HG03045 (cell line): ENCODE measurements around the gene MAPT.
"Not testable (repeated sequence)": the region's sequence is repeated elsewhere in the genome, so short reads cannot be mapped to it uniquely, and the experiment has no call there.

Experiments
- ATAC-seq: cut with Tn5 transposase; IDR thresholded peaks from one replicate; pipeline ENCODE4 v1.9.1; 2021; ENCODE audit warnings: mild to moderate bottlenecking, moderate library complexity; ENCODE audit not compliant: unreplicated experiment

Gene MAPT

DNA sequence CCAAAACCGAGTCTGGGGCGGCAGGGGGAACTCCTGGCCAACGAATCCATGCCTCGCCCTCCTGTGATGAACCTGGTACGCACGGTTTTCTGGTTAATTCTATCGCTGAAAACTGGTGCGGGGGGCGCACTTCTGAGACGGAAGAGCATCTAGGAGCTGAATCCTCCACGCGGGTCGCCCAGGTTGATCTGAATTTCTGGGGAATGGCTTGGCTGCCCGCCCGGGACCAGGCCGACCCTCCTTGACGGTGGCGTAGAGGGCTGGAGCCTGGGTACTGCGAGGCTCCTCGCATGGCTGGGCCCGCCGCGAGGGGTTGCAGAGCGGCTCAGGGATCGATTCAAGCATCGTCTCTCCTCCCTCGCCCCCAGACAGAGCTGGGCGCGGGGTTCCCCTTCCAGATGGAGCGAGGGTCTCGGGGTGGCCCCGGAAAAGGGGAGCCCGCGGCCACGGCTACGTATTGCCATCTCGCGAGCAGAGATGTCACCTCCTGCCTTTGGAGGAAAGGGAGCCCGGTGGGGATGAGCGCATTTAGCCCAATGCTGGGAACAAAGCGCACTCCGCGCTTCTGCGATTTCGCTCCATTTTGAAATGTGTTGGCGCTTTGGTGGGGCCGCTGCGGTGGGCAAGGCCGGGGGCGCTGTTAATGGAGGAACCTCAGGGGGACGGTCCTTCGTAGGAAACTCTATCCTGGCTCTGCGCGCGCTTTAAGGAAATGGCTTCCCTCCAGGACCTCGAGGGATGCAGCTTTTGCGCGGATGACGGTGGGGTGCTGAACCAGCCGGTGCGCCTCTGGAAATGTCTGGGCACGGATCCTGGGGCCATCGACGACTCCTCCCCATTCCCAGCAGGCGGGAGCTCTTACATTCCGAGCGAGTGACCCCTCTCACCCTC, 2.7 kb downstream of the MAPT start:
- ATAC-seq: no peak

DNA sequence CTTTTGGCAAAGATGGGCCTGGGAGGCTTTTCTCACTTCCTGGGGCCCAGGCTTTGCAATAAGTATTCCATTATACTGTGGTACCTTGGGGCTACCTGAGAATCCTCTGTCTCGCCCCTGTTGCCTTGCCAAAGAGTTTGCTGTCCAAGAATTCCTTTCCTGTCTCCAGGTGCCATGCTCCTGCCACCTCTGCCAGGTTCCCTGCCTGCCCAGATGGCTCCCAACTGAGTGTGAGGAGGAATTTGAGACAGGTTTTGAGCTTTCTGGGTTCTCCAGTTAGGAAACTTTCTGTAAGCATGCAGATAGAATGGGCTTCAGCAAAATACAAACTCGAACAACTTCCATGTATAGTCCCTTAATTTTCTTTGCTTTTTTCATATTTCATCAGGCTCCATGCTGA, 5.8 kb downstream of the MAPT start:
- ATAC-seq: no peak

DNA sequence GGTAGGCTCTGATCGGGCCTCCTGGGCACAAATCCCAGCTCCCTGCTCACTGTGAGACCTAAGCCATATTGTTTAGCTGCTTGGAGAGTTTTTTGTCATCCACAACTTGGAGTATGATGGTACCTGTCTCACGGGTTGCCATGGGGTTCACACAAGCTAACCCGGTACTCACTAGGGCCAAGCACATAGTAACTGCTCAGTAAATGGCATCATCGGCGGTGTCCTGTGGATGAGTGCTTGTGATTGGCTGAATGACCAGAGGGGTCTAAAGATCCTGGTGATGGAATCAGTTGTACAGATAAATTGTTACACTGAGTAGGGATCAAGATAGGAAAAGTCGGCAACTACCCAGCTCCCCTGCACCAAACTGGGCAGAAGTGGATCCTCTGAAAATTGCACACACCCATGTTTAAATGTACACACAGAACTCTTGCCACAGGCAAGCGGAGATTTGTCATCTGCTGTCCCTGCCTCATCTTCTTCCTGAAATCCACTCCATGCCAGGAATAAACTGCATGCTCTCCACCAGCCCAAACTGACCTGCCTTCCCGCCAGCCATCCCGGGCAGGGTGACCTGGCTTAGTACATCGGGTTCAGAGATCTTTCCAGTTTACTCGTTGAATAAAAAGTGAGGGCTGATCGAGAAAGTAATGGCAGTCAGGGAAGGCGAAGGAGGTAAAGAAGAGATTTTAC, 6.5 kb downstream of the MAPT start:
- ATAC-seq: no peak

DNA sequence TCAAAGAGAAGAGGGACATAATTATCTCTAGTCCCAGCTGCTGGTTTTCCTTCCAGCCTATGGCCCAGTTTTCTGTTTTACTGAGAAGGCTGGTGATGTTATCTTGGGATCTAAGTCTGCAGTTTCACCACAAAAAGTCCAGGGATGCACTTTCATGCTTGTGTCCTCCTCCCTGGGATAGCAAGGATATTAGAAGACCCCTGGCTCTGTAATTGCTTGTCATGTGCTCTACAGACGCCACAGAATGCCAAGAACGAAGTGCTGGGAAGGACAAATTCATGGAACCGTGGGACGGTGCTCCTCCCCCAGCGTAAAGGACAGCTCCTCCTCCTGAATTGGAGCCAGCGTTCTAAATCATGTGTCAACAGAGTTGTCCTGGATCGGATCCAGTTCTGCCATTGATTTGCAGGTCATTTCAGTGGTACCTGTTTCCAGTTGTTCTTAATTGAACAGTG, 8.6 kb downstream of the MAPT start:
- no peak for ATAC-seq

DNA sequence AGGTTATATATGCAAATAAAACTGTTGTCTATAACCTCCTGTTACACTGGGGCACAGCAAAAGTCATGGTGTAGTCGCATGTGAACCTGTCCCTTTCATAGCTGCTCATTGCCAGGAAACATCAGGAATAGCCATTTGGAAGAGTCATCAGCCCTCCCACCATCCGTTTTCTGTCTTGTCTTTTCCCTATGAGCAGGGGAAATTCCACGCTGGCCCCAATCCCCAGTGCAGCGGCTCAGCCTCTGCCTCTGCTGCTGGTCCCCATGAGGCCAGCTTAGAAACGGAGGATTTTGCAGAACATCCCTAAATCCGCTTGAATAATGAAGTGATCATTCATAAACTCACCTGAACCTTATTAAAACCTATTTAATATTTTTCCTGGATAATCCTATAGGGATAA, 10.5 kb downstream of the MAPT start:
- no peak for ATAC-seq

DNA sequence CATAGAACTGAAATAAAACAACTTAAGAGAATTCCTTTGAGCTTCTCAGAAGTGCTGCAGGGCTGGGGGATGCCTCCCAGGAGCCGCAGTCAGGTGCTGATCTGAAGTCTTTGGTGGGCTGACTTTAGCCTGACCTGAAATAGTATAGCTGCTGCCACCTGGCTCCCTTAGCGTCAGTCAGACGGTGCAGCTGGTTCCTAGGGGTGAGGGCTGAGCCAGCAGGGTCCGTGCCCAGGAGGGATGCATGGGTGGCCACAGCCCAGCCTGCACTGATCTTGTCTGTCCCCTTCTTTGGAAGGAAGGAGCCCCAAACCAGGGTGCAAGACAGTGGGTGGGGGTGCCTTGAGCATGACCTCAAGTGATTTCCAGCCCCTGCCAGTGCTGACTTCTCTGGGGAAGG, 11.5 kb downstream of the MAPT start:
- no peak for ATAC-seq

DNA sequence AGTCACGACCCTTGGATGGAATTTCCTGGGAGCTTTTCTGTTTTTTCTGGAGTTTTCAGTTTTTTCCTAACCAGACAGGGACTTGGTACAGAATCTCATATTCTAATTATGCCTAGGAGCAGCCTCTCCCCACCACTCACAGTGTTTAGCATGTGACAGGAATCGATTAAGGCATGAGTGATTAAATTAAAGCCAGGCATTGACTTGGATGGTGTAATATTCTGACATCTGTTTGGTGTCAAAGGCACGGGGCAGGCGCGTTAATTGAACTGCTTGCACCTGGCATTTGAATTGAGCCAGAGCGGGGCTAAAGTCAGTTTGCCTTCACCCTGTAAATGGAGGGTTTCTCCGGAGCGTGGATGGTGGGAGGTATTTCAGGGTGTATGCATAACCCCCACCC, 11.9 kb downstream of the MAPT start:
- ATAC-seq: no peak

DNA sequence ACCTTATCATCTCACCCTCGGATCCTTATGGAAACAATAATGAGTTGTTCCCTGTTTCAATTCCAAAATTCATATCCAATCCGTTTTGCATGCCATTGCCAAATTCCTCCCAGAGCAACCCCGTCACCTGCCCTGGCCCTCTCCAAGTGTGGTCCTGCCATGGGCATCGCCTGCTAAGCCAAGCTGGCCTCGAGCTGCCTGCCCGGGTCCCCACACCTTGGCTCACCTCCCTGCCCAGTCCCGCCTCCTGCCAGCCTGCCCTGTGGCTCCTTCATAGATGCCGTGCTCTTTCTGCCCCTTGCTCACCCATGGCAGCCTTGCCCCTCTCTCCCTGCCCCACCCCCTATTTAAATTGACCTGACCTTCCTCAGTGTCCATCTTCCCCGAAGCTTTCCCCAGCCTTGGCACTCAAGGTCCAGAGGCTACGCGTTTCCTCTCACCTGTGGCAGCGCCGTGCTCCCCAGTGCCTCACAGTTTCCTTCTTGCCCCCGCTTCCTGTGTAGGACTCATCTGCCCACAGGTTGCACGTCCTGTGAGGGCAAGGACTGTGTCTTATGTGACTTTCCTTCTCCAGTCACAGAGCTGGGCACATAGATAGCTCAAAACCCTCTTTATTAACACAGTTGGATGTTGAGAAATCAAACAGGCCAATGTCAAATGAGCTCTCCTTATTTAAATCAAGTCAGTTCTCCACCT, 12.7 kb downstream of the MAPT start:
- no peak for ATAC-seq

DNA sequence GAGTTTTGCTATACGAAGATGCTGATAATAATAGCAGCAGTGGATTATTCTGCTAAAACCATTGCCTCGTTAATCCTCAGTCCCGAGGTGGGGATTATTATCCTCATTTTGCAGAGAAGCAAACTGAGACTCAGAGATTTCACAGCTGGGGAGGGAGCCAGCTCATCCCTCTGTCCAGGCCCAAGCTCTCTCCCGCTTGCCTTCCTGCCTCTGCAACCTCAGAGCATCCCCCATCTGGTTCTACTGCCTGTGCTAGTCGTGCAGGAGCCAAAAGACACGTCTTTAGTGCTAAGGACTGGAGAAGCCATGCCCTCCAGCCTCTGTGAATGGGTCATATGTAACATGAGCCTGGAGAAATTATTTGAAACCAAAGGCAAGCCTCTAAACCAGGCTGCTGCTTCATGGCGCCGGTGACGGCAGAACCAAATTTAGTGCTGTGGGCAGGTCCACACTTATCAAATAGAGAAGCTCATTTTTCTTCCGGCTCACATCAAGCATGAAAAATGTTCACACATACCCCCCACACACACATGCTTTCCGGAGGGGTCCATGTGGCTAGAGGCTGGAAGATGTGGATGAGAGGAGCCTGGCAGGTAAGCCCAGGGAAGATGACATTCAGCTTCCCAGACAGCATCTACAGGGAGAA, 13.5 kb downstream of the MAPT start:
- ATAC-seq: no peak

DNA sequence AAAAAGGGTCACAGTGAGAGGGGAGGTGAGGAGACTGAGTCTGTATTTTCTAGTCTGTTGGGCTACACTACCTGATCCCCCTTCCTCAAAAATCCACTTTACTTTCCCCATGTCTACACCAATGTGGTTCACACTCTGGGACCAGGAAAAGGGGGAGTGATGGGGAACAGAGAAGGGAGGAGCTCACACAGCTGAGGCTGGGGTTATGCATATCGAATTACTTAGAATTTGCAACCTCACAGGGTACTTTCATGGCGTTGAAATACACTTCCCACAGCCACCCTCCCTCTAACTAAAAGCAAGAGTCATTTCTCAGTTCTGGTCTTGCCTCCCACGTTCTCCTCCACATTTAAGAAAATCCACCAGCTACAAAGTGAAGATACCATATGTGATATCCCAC, 14.1 kb downstream of the MAPT start:
- ATAC-seq: no peak

DNA sequence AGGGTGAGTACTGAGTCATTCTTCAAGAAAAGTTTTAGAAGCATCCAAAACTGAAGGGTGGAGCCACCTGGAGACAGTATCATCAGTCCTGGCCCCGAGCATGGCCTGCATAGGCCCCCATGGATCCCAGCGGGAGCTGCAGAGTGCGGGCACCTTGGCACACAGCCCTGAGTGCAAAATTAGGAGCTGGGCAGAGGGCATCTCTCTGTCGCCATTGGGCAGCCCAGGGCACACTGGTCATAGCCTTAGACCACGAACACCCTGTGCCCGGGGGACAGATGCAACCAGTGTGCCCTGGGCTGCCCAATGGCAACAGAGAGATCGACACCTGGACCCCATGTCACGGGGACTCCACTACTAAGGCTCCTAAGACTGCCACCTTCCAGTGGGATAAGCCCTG, 14.6 kb downstream of the MAPT start:
- ATAC-seq: no peak

DNA sequence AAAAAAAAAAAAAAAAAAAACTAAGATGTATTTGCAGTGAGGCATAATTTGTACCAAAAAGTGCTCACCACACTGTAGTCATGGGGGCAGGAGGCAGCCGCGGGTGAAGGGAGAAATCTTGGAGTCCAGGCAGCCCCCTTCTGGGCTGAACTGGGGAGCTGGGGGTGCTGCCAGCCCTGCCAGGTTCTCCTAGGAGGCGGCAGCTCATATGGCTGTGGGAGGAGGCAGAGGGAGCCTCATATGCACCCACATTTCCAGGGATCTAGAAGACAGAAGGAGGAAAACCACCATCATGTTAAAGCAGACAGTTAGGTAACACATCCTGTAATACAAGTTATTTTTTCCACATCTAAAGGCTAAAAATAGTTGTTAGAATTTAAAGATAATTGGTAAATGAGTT, 16.3 kb downstream of the MAPT start:
- no peak for ATAC-seq

DNA sequence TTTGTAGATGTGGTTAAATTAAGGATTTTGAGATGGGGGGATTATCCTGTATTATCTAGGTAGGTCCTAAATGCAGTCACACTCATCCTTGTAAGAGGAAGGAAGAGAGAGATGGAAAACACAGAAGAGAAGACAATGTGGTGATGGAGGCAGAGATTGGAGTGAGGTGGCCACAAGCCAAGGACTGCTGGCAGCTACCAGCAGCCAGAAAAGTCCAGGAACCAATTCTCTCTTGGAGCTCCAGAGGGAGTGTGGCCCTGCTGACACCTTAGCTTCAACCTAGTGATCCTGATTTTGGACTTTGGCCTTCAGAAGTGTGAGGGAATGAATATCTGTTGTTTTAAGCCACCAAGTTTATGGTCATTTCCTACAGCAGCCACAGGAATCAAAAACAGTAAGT, 18.0 kb downstream of the MAPT start:
- no peak for ATAC-seq

DNA sequence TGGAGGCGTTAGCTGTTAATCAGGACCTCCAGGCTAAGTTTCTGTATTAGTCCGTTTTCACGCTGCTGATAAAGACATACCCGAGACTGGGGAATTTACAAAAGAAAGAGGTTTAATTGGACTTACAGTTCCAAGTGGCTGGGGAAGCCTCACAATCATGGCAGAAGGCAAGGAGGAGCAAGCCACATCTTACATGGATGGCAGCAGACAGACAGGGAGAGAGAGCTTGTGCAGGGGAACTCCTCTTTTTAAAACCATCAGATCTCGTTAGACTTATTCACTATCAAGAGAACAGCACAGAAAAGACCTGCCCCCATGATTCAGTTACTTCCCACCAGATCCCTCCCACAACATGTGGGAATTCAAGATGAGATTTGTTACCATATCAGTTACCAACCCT, 18.7 kb downstream of the MAPT start:
- not testable (repeated sequence) for ATAC-seq

DNA sequence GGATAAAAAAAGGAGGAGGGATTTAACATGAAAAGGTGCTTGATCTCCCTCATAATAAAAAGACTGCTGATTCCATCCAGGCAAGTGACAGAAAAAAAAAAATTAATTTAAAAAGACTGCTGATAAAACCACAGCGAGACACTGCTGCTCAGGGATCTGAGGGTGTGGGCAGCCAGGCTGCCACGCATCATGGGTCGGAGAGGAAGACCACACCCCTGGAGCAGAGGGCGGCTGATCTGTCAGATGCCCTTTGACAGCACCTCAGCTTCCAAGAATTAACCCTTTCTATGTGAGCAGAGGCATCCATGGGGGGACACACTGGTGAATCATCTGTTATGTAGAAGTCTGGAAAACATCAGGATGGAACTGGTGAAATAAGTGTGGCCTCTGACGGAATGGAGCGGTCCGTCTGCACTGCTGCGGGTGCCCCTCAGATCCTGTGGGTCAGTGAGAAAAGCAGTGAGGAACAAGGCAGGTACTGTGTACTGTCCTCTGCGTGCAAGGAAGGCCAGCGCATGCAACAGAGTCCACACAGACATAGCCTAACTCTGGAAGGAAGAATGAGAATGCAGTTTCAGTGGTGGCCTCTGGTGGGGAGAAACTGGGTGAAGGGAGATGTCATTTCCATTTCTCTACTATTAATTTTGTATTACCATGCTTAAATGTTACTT, 19.8 kb downstream of the MAPT start:
- no peak for ATAC-seq

DNA sequence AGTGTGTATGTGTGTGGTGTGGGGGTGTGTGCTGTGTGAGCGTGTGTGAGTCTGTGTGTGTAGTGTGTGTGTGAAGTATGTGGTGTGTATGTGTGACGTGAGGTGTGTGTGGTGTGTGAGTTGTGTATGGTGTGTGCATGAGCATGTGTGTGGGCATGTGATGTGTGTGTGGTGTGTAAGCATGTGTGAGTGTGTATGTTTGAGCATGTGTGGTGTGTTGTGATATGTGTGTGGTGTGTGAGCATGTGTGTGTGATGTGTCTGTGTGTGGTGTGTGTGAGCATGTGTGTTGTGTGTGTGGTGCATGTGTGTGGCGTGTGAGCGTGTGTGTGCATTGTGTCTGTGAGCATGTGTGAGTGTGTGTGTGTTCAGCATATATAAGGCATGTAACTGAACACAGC, 20.9 kb downstream of the MAPT start:
- ATAC-seq: no peak

DNA sequence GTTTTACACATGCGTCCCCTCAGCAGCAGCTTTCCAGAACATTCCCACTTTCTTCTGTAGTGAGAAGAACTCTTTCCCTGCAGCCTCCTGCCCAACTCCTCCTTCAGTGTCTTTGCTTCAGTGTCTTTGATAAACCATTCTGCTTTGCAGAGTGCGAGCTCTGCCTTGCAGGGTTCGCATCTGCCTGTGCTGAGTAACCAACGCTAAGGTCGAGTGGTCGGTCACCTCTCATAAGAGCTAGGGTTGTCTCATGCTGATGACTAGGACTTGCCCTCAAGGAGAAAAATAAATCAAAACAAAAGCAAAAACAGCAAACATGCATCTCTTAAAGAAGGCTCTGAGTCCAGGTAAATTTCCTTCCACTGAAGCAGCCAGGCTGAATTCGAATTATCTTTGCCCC, 22.7 kb downstream of the MAPT start:
- ATAC-seq: no peak

DNA sequence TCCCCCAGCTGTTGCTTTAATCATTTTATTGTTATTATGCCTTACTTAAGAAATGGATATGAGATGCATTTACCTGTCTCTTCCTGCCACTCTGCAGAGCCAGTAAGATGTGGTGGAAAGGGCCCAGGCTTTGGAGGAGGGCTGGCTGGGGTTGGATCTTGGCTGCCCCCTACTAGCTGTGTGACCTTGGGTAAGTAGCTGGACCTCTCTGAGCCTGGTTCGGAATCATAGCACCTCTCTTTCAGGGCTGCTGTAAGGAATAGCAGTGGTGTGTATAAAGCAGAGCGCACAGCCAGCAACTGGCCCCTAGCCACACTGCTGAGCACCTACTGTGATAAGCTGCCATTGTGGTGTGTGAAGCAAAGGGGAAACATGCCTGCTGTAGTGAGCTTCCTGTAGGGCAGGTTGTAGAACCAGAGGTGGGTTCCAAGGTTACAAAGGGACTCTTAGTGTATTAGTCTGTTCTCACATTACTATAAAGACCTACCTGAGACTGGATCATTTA, 23.9 kb downstream of the MAPT start:
- no peak for ATAC-seq

DNA sequence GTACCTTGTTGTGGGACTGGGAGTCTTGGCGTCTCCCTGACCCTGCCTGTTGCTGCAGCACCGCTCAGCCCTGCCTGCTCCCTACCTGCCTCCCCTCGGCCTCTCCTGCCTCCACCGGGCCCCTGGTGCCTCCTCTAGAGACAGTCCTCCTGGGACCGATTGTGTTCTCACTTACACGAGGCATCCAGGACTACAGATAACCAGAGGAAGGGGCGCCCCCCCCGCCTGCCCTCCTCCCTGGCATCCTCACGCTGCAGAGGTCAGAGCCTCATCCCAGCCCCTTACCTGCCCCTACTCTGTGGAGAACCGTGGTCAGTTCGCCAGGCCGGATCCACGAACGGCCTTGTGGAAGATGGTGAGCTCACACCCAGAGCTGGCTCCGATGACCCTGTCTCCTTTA, 24.8 kb downstream of the MAPT start:
- ATAC-seq: no peak

DNA sequence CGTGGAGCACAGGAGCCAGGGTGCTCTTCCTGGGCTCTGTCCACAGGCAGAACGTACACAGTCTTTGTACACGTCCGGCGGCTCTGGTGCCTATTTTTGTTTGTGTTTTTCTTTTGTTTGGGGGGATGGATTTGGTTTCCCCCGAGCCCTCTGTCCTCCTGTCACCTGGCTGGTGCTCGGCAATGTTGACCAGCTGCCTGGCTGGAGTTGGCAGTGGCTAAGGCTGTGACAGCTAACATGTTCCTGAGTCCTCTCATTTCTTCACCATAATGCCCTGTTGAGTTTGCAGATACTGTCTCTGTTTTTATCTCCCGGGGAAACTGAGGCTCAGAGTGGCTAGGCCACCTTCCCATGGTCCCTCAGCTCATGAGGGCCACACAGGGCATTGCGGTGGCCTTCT, 25.7 kb downstream of the MAPT start:
- ATAC-seq: no peak
